Fibroblast of lung (primary cell): ENCODE measurements around the gene ALOX5.
"Not testable (repeated sequence)": the region's sequence is repeated elsewhere in the genome, so short reads cannot be mapped to it uniquely, and the experiment has no call there.

Source experiments
- CTCF ChIP-seq, 2 donors: IDR thresholded peaks in 1 of 2; conservative IDR thresholded peaks in 1 of 2; 1 replicate in 1 of 2; 2 replicates in 1 of 2; pipeline ENCODE4 v1.5.1; 2011 to 2012; ENCODE audit warnings: low read length in 2 of 2, control low read depth in 1 of 2, inconsistent platforms in 1 of 2, low read depth in 1 of 2, mild to moderate bottlenecking in 1 of 2
- EZH2 ChIP-seq: IDR thresholded peaks from 2 replicates; pipeline ENCODE4 v1.5.1; 2012; ENCODE audit warnings: low read length, control low read depth, mild to moderate bottlenecking; ENCODE audit errors: missing control alignments

GRCh38 chr10:45367643-45368042, 6.4 kb upstream of the ALOX5 start:
- TF ChIP-seq CTCF (conservative IDR thresholded peaks at IDR 0.05 in 1 of 2, IDR thresholded peaks at IDR 0.05 in 1 of 2; ENCODE audit: low read depth in 1 of 2, low read length in 2 of 2); EZH2: not testable (repeated sequence)
